ENCODE measurements around the gene RAC2.

The RAC2 gene

GRCh38 chr22:37214731-37215030, 29.4 kb downstream of the RAC2 start:
- 87 to 89% methylated on average over 13 of the region's 13 CpGs for WGBS, 2 experiments (ENCODE audit: insufficient coverage in 2 of 2)
- Histone ChIP-seq H3K27ac (ENCODE audit: low read depth, low read length, severe bottlenecking) (no peak overlapping the region), H3K4me3 (ENCODE audit: extremely low read depth, insufficient read depth, low read length, poor library complexity, severe bottlenecking) (no peak overlapping the region), H3K36me3 (ENCODE audit: control insufficient read depth, insufficient read depth, low read length) (no peaks in the 10 kb centered on the region), H3K4me1 (ENCODE audit: control insufficient read depth, insufficient read depth, low read length, poor library complexity, severe bottlenecking) (no peaks in the 10 kb centered on the region), H3K9me3 (ENCODE audit: control insufficient read depth, low read length) (no peaks in the 10 kb centered on the region)

- 82 to 86% methylated on average over 9 to 10 of the region's 13 CpGs for WGBS, 2 experiments (ENCODE audit: insufficient coverage in 2 of 2)
- Histone ChIP-seq H3K4me3 (ENCODE audit: extremely low read depth, insufficient read depth, low read length, poor library complexity, severe bottlenecking) (no peak overlapping the region), H3K27ac (ENCODE audit: low read depth, low read length, severe bottlenecking) (no peak overlapping the region), H3K36me3 (ENCODE audit: control insufficient read depth, insufficient read depth, low read length) (no peaks in the 10 kb centered on the region), H3K9me3 (ENCODE audit: control insufficient read depth, low read length) (no peaks in the 10 kb centered on the region), H3K4me1 (ENCODE audit: control insufficient read depth, insufficient read depth, low read length, poor library complexity, severe bottlenecking) (no peaks in the 10 kb centered on the region)
Observed at GRCh38 chr22:37213941-37214730, 29.9 kb downstream of the RAC2 start.

GRCh38 chr22:37213218-37213855, 30.7 kb downstream of the RAC2 start:
- Histone ChIP-seq H3K36me3 (ENCODE audit: control insufficient read depth, insufficient read depth, low read length) (no peaks in the 10 kb centered on the region), H3K4me1 (ENCODE audit: control insufficient read depth, insufficient read depth, low read length, poor library complexity, severe bottlenecking) (no peaks in the 10 kb centered on the region), H3K9me3 (ENCODE audit: control insufficient read depth, low read length) (no peaks in the 10 kb centered on the region), H3K4me3 (ENCODE audit: extremely low read depth, insufficient read depth, low read length, poor library complexity, severe bottlenecking) (no peak overlapping the region), H3K27ac (ENCODE audit: low read depth, low read length, severe bottlenecking) (no peak overlapping the region)
- 95 to 97% methylated on average over 10 to 17 of the region's 18 CpGs for WGBS, 2 experiments (ENCODE audit: insufficient coverage in 2 of 2)

- Histone ChIP-seq H3K4me3 (ENCODE audit: extremely low read depth, insufficient read depth, low read length, poor library complexity, severe bottlenecking) (no peak within 1 kb of the TSS), H3K9me3 (ENCODE audit: control insufficient read depth, low read length) (no peaks in the 10 kb centered on the region), H3K4me1 (ENCODE audit: control insufficient read depth, insufficient read depth, low read length, poor library complexity, severe bottlenecking) (no peaks in the 10 kb centered on the region), H3K36me3 (ENCODE audit: control insufficient read depth, insufficient read depth, low read length) (no peaks in the 10 kb centered on the region), H3K27ac (ENCODE audit: low read depth, low read length, severe bottlenecking) (no peak within 1 kb of the TSS)
- 20 to 26% methylated on average over 20 to 22 of the region's 23 CpGs for WGBS, 2 experiments (ENCODE audit: insufficient coverage in 2 of 2)
Observed at GRCh38 chr22:37212174-37212906, 31.7 kb downstream of the RAC2 start, which contains the start of gene SSTR3. SSTR3 (minus strand) TSS chr22:37212477; CDS start chr22:37207803, 4,674 bp downstream.

- Histone ChIP-seq H3K4me1 (ENCODE audit: control insufficient read depth, insufficient read depth, low read length, poor library complexity, severe bottlenecking) (no peaks in the 10 kb centered on the region), H3K4me3 (ENCODE audit: extremely low read depth, insufficient read depth, low read length, poor library complexity, severe bottlenecking) (no peak overlapping the region), H3K27ac (ENCODE audit: low read depth, low read length, severe bottlenecking) (no peak overlapping the region), H3K9me3 (ENCODE audit: control insufficient read depth, low read length) (no peaks in the 10 kb centered on the region), H3K36me3 (ENCODE audit: control insufficient read depth, insufficient read depth, low read length) (no peaks in the 10 kb centered on the region)
- 93% methylated on average over 4 of the region's 6 CpGs; no CpG with 5 or more reads in 1 of the 2 experiments for WGBS, 2 experiments (ENCODE audit: insufficient coverage in 2 of 2)
Observed at GRCh38 chr22:37211866-37212173, 32.2 kb downstream of the RAC2 start.

GRCh38 chr22:37211075-37211865, 32.8 kb downstream of the RAC2 start:
- H3K9me3 ChIP-seq (ENCODE audit: control insufficient read depth, low read length): no peaks in the 10 kb centered on the region
- WGBS, 2 experiments (ENCODE audit: insufficient coverage in 2 of 2): 88 to 91% methylated on average over 23 of the region's 24 CpGs
- no peak overlapping the region for H3K4me3 ChIP-seq (ENCODE audit: extremely low read depth, insufficient read depth, low read length, poor library complexity, severe bottlenecking)
- no peaks in the 10 kb centered on the region for H3K36me3 ChIP-seq (ENCODE audit: control insufficient read depth, insufficient read depth, low read length)
- no peaks in the 10 kb centered on the region for H3K4me1 ChIP-seq (ENCODE audit: control insufficient read depth, insufficient read depth, low read length, poor library complexity, severe bottlenecking)
- H3K27ac ChIP-seq (ENCODE audit: low read depth, low read length, severe bottlenecking): no peak overlapping the region

- Histone ChIP-seq H3K9me3 (ENCODE audit: control insufficient read depth, low read length) (no peaks in the 10 kb centered on the region), H3K36me3 (ENCODE audit: control insufficient read depth, insufficient read depth, low read length) (no peaks in the 10 kb centered on the region), H3K4me1 (ENCODE audit: control insufficient read depth, insufficient read depth, low read length, poor library complexity, severe bottlenecking) (no peaks in the 10 kb centered on the region), H3K27ac (ENCODE audit: low read depth, low read length, severe bottlenecking) (no peak overlapping the region), H3K4me3 (ENCODE audit: extremely low read depth, insufficient read depth, low read length, poor library complexity, severe bottlenecking) (no peak overlapping the region)
- WGBS, 2 experiments (ENCODE audit: insufficient coverage in 2 of 2): 73 to 90% methylated on average over 9 to 11 of the region's 15 CpGs
Observed at GRCh38 chr22:37210041-37210803, 33.8 kb downstream of the RAC2 start.

GRCh38 chr22:37209140-37209845, 34.8 kb downstream of the RAC2 start:
- H3K9me3 ChIP-seq (ENCODE audit: control insufficient read depth, low read length): no peaks in the 10 kb centered on the region
- H3K36me3 ChIP-seq (ENCODE audit: control insufficient read depth, insufficient read depth, low read length): no peaks in the 10 kb centered on the region
- 80 to 82% methylated on average over 7 to 8 of the region's 9 CpGs for WGBS, 2 experiments (ENCODE audit: insufficient coverage in 2 of 2)
- H3K4me1 ChIP-seq (ENCODE audit: control insufficient read depth, insufficient read depth, low read length, poor library complexity, severe bottlenecking): no peaks in the 10 kb centered on the region
- H3K4me3 ChIP-seq (ENCODE audit: extremely low read depth, insufficient read depth, low read length, poor library complexity, severe bottlenecking): no peak overlapping the region
- H3K27ac ChIP-seq (ENCODE audit: low read depth, low read length, severe bottlenecking): no peak overlapping the region

- WGBS, 2 experiments (ENCODE audit: insufficient coverage in 2 of 2): 87 to 88% methylated on average over 6 of the region's 7 CpGs
- Histone ChIP-seq H3K4me3 (ENCODE audit: extremely low read depth, insufficient read depth, low read length, poor library complexity, severe bottlenecking) (no peak overlapping the region), H3K9me3 (ENCODE audit: control insufficient read depth, low read length) (no peaks in the 10 kb centered on the region), H3K36me3 (ENCODE audit: control insufficient read depth, insufficient read depth, low read length) (no peaks in the 10 kb centered on the region), H3K27ac (ENCODE audit: low read depth, low read length, severe bottlenecking) (no peak overlapping the region), H3K4me1 (ENCODE audit: control insufficient read depth, insufficient read depth, low read length, poor library complexity, severe bottlenecking) (no peaks in the 10 kb centered on the region)
Observed at GRCh38 chr22:37208401-37209139, 35.5 kb downstream of the RAC2 start.

All from mesodermal cell (in vitro differentiated cells).